Vagina (tissue), 2 donors: ENCODE data around the gene PAQR5. TPM values are rescaled to one million over a fixed set of nuclear protein-coding genes. Genes with fewer than 3 reads are reported as not detected.

Experiments
- DNase-seq, 2 donors: peaks; one replicate each; pipeline ENCODE4 v3.0.0-alpha.2; 2017; ENCODE audit errors: extremely low spot score in 2 of 2
- H3K27ac ChIP-seq: fragments of 200-600 bp; sonication (generic); one replicate; pipeline ENCODE4 v1.5.1; 2019
- H3K27me3 ChIP-seq: fragments of 200-600 bp; sonication (generic); one replicate; pipeline ENCODE4 v1.5.1; 2019
- H3K36me3 ChIP-seq, 2 donors: fragments of 200-600 bp; sonication (generic); one replicate each; pipeline ENCODE4 v1.5.1; 2017 to 2019
- H3K4me1 ChIP-seq: fragments of 200-600 bp; sonication (generic); one replicate; pipeline ENCODE4 v1.5.1; 2019
- H3K4me3 ChIP-seq, 2 donors: fragments of 200-600 bp; sonication (generic); 1 replicate in 1 of 2; 2 replicates in 1 of 2; pipeline ENCODE4 v1.5.1; 2016 to 2019
- H3K9me3 ChIP-seq: fragments of 200-600 bp; sonication (generic); one replicate; pipeline ENCODE4 v1.5.1; 2019
- POLR2A ChIP-seq, 2 donors: fragments of 450-650 bp; IDR thresholded peaks; one replicate each; pipeline ENCODE4 v1.6.1; 2017; ENCODE audit warnings: antibody characterized with exemption in 2 of 2, mild to moderate bottlenecking in 2 of 2, moderate library complexity in 2 of 2
- POLR2AphosphoS5 ChIP-seq, 2 donors: sonication (generic); formaldehyde crosslinking; IDR thresholded peaks; one replicate each; pipeline ENCODE4 v1.9.0; 2017; ENCODE audit warnings: antibody characterized with exemption in 2 of 2, mild to moderate bottlenecking in 2 of 2, low read depth in 1 of 2; ENCODE audit not compliant: insufficient read depth in 1 of 2
- intact Hi-C: fragments of 100-400 bp; cut with DNase I; formaldehyde crosslinking; loops from one replicate; pipeline ENCODE4 v1.15.1; 2023
- total RNA-seq: library from RNA; depleted of rRNA; stranded (reverse); fragments of >200 nt; gene quantifications from one replicate; pipeline ENCODE4 v1.2.3, GENCODE V29; 2016
- TF ChIP-seq, protein P1 (sequence below), 3 experiments: fragments of 450-650 bp in 2 of 3; fragments of 200-600 bp in 1 of 3; sonication (generic) in 1 of 3; IDR thresholded peaks; one replicate each; pipeline ENCODE4 v1.5.1; 2017 to 2019; ENCODE audit warnings: antibody characterized with exemption in 3 of 3, mild to moderate bottlenecking in 2 of 3, moderate library complexity in 2 of 3

The PAQR5 gene
- total RNA-seq, 1 donor from 2014 or later: 9.1 TPM

DNA sequence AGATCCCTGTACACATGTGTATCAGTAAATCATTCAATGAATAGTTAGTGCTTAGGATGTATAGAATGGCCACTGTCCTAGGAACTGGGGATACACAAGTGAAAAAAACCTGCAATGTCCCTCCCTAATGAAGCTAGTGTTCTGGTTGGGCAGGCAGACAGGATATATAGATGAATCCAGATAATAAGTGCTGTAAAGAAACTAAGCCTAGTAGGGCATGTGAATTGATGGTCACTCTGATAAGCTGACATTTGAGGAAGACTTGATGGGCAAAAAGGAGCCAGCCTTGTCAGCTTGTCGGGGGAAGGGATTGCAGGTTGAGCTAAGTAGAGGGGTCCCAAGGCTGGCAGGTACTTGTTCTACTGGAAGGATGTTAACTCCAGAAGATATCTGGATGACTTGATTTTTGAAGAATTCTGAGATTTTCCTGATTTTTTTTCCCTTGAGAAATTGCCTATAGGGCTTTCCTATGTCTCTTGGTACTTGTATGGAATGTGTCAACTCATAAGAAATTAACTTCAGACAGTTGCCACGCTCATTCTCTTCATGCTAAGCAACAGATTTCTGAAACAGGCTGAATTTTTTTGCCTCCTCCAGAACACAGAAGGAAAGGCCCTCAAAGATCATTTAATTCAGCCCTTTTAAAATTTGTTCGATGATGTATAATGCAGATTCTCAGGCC is 109.1 kb downstream of the PAQR5 start:
- Histone ChIP-seq H3K4me3 (no peak overlapping the region), H3K36me3 (no peaks in the 10 kb centered on the region), H3K27ac (no peak overlapping the region), H3K9me3 (no peaks in the 10 kb centered on the region), H3K4me1 (no peaks in the 10 kb centered on the region), H3K27me3 (no peaks in the 10 kb centered on the region)
- TF ChIP-seq, protein P1, sequence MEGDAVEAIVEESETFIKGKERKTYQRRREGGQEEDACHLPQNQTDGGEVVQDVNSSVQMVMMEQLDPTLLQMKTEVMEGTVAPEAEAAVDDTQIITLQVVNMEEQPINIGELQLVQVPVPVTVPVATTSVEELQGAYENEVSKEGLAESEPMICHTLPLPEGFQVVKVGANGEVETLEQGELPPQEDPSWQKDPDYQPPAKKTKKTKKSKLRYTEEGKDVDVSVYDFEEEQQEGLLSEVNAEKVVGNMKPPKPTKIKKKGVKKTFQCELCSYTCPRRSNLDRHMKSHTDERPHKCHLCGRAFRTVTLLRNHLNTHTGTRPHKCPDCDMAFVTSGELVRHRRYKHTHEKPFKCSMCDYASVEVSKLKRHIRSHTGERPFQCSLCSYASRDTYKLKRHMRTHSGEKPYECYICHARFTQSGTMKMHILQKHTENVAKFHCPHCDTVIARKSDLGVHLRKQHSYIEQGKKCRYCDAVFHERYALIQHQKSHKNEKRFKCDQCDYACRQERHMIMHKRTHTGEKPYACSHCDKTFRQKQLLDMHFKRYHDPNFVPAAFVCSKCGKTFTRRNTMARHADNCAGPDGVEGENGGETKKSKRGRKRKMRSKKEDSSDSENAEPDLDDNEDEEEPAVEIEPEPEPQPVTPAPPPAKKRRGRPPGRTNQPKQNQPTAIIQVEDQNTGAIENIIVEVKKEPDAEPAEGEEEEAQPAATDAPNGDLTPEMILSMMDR (IDR thresholded peaks at IDR 0.05): no peak
- TF ChIP-seq POLR2AphosphoS5 (IDR thresholded peaks at IDR 0.05; ENCODE audit: insufficient read depth in 1 of 2, low read depth in 1 of 2) (no peak), POLR2A (IDR thresholded peaks at IDR 0.05) (no peak)
- no peak for DNase-seq
- intact Hi-C loops: no loop called here

DNA sequence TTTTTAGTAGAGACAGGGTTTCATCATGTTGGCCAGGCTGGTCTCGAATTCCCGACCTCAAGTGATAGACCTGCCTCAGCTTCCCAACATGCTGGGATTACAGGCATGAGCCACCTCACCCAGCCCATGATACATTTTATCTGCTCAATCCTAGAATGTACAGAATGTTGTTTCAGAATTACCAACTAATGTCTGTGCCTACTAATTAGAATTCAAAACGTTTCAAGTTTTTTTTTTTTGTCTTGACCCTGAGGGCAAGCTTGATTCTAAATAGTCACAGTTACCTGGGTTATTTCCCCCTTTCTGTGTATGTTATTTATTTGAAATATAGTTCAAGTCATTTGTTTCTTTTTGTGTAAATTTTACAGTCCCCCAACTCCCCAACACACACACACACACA is 110.1 kb downstream of the PAQR5 start:
- Histone ChIP-seq H3K4me1 (peaks cover 7% of the 10 kb centered on the region), H3K4me3 (no peak overlapping the region), H3K36me3 (no peaks in the 10 kb centered on the region), H3K27ac (no peak overlapping the region), H3K27me3 (no peaks in the 10 kb centered on the region), H3K9me3 (no peaks in the 10 kb centered on the region)
- no peak for DNase-seq
- TF ChIP-seq POLR2A (IDR thresholded peaks at IDR 0.05): no peak
- no peak for TF ChIP-seq POLR2AphosphoS5 (IDR thresholded peaks at IDR 0.05; ENCODE audit: insufficient read depth in 1 of 2, low read depth in 1 of 2)
- TF ChIP-seq, protein P1 (IDR thresholded peaks at IDR 0.05): no peak
- intact Hi-C loops: no loop called here

DNA sequence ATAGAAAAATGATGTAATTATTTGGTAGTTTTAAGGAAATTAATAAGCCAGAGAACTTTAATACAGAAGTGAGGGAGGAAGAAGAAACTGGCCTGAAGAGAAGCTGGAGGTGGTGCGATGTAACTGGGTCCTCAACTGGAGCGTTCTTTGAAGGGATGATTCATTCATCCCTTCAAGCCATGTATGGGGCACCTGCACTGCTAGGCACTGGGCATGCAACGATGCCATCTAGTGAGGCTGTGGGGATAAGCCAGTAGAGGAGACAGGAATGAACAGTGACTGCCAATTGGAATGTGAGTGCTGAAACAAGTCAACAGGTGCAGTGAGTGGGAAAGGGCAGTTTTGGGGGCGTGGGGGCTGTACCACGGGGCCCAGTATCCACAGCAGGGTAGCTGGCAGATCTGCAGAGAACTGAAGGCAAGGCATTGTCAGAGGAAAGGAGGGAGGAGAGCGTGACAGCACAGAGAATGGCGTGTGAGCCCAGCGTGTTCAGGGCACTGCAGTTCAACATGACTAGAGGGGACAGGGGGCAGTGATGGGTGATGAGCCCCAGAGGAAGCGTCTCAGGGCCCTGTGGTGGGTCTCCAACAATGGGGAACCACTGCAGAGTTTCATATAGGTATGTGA is 111.6 kb downstream of the PAQR5 start:
- Histone ChIP-seq H3K27me3 (no peaks in the 10 kb centered on the region), H3K36me3 (no peaks in the 10 kb centered on the region), H3K27ac (no peak overlapping the region), H3K9me3 (no peaks in the 10 kb centered on the region), H3K4me1 (peaks cover 13% of the 10 kb centered on the region), H3K4me3 (no peak overlapping the region)
- DNase-seq: no peak
- TF ChIP-seq POLR2AphosphoS5 (IDR thresholded peaks at IDR 0.05; ENCODE audit: insufficient read depth in 1 of 2, low read depth in 1 of 2): no peak
- intact Hi-C loops: no loop called here

DNA sequence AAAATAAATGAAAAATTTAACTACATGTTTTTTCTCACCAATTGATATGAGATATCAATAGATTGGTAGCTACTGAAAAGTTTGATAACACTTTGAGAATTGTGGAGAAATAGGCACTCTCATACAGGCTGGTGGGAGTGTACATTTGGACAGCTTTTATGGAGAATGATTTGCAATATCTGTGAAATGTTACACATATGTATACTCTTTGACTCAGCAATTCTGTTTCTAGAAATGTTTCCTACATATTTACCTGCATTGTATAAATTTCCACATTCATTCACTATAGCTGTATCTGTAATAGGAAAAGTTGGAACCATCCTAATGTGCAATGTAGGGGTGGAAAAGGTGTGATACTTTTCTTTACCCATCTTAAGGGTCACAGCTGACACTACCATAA is 113.6 kb downstream of the PAQR5 start:
- H3K4me3 ChIP-seq: no peak overlapping the region
- no peak for DNase-seq
- no peak for TF ChIP-seq POLR2AphosphoS5 (IDR thresholded peaks at IDR 0.05; ENCODE audit: insufficient read depth in 1 of 2, low read depth in 1 of 2)
- TF ChIP-seq POLR2A (IDR thresholded peaks at IDR 0.05): no peak
- TF ChIP-seq, protein P1 (IDR thresholded peaks at IDR 0.05): no peak
- H3K36me3 ChIP-seq: no peaks in the 10 kb centered on the region
- H3K9me3 ChIP-seq: no peaks in the 10 kb centered on the region
- no peaks in the 10 kb centered on the region for H3K27me3 ChIP-seq
- intact Hi-C loops: no loop called here
- H3K27ac ChIP-seq: no peak overlapping the region
- H3K4me1 ChIP-seq: peaks cover 16% of the 10 kb centered on the region

DNA sequence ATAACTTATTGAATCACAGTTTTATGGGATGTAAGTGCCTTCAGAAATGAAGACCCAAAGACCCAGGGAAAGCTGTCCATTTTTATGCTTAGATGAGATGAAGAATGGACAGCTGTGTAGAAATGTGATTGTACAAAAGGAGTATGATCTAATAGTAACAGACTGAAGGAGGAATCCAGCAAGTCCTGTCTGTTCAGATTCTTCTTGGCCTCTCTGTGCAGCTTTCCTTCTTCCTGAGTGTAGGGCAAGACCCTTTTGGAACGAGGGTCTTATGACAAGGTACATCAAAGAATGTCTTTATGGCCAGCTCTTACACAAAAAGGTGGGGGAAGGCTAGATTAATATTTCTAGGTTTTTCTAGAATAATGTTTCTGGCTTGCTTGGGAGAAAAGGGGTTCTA is 114.0 kb downstream of the PAQR5 start:
- TF ChIP-seq, protein P1 (IDR thresholded peaks at IDR 0.05): no peak
- TF ChIP-seq POLR2AphosphoS5 (IDR thresholded peaks at IDR 0.05; ENCODE audit: insufficient read depth in 1 of 2, low read depth in 1 of 2): no peak
- H3K9me3 ChIP-seq: no peaks in the 10 kb centered on the region
- H3K4me3 ChIP-seq: no peak overlapping the region
- intact Hi-C loops: no loop called here
- peaks cover 16% of the 10 kb centered on the region for H3K4me1 ChIP-seq
- no peaks in the 10 kb centered on the region for H3K27me3 ChIP-seq
- no peaks in the 10 kb centered on the region for H3K36me3 ChIP-seq
- H3K27ac ChIP-seq: no peak overlapping the region
- no peak for DNase-seq
